SK-N-SH (cell line): ENCODE results near the gene EIF2B5. TPM values are rescaled to one million over a fixed set of nuclear protein-coding genes. Genes with fewer than 3 reads are reported as not detected.

Experiments
- CTCF ChIA-PET: fragments of 300-600, 350-600 bp; formaldehyde crosslinking; extraction: SDS; loops from one replicate; lab custom pipeline; 2021; lab: Yijun Ruan, JAX
- POLR2A ChIA-PET: fragments of 350-600 bp; sonication (Branson Sonifier 250); formaldehyde crosslinking; extraction: SDS; loops from one replicate; lab custom pipeline; 2020; ENCODE audit warnings: antibody characterized with exemption, inconsistent platforms; lab: Yijun Ruan, JAX
- DNase-seq: peaks from one replicate; pipeline ENCODE4 v3.0.0; 2012
- H2AFZ ChIP-seq: fragments of 200-600 bp; sonication (generic); 2 replicates; pipeline ENCODE4 v1.8.1; 2016; ENCODE audit warnings: antibody characterized with exemption, mild to moderate bottlenecking, low read depth
- H3F3A ChIP-seq: fragments of 200-600 bp; sonication (generic); replicated peaks from 2 replicates; pipeline ENCODE3; 2016; ENCODE audit warnings: antibody characterized with exemption, mild to moderate bottlenecking; ENCODE audit not compliant: insufficient read depth
- H3K27ac ChIP-seq, 2 experiments: fragments of 200-500 bp in 1 of 2; fragments of 200-600 bp in 1 of 2; sonication (Bioruptor generic) in 1 of 2; sonication (generic), shearing (Covaris generic) in 1 of 2; 2 replicates each; pipeline versions ENCODE4 v1.5.1 to v1.6.1; 2014 to 2016; ENCODE audit warnings: low read depth in 2 of 2, inconsistent platforms in 1 of 2, low read length in 1 of 2, mild to moderate bottlenecking in 1 of 2, mixed read lengths in 1 of 2
- H3K27me3 ChIP-seq: fragments of 200-600 bp; sonication (generic), shearing (Covaris generic); 2 replicates; pipeline ENCODE4 v1.6.1; 2016; ENCODE audit warnings: mixed run types; ENCODE audit not compliant: insufficient read depth
- H3K36me3 ChIP-seq, 2 experiments: fragments of 200-500 bp in 1 of 2; fragments of 200-600 bp in 1 of 2; sonication (Bioruptor generic) in 1 of 2; sonication (generic) in 1 of 2; replicated peaks in 1 of 2; 2 replicates each; pipeline versions ENCODE3 to v1.5.1; 2014 to 2016; ENCODE audit warnings: low read length in 1 of 2, mild to moderate bottlenecking in 1 of 2; ENCODE audit not compliant: insufficient read depth in 2 of 2, control insufficient read depth in 1 of 2
- H3K4me1 ChIP-seq, 2 experiments: fragments of 200-500 bp in 1 of 2; fragments of 200-600 bp in 1 of 2; sonication (Bioruptor generic) in 1 of 2; sonication (generic), shearing (Covaris generic) in 1 of 2; 2 replicates each; pipeline versions ENCODE4 v1.5.1 to v1.6.1; 2014 to 2016; ENCODE audit warnings: low read depth in 1 of 2, low read length in 1 of 2, mixed run types in 1 of 2; ENCODE audit not compliant: insufficient read depth in 2 of 2, control insufficient read depth in 1 of 2
- H3K4me2 ChIP-seq: fragments of 200-600 bp; sonication (generic), shearing (Covaris generic); 2 replicates; pipeline ENCODE4 v1.6.1; 2017; ENCODE audit warnings: mixed run types
- H3K4me3 ChIP-seq, 2 experiments: fragments of 200-500 bp in 1 of 2; fragments of 200-600 bp in 1 of 2; sonication (Bioruptor generic) in 1 of 2; sonication (generic), shearing (Covaris generic) in 1 of 2; 2 replicates each; pipeline versions ENCODE4 v1.5.1 to v1.8.1; 2014 to 2016; ENCODE audit warnings: low read depth in 2 of 2, inconsistent platforms in 1 of 2, low read length in 1 of 2, mild to moderate bottlenecking in 1 of 2, mixed read lengths in 1 of 2, moderate library complexity in 1 of 2
- H3K79me2 ChIP-seq: fragments of 200-600 bp; sonication (generic); 2 replicates; pipeline ENCODE4 v1.8.1; 2017; ENCODE audit warnings: mild to moderate bottlenecking; ENCODE audit not compliant: insufficient read depth
- H3K9ac ChIP-seq: fragments of 200-600 bp; sonication (generic); 2 replicates; pipeline ENCODE4 v1.6.1; 2017; ENCODE audit warnings: mixed run types
- H3K9me2 ChIP-seq: fragments of 200-600 bp; sonication (generic); 2 replicates; pipeline ENCODE4 v1.6.1; 2017; ENCODE audit warnings: mixed run types
- H3K9me3 ChIP-seq: fragments of 200-600 bp; sonication (generic); 2 replicates; pipeline ENCODE4 v1.6.1; 2017; ENCODE audit warnings: mixed run types, mild to moderate bottlenecking, moderate library complexity
- H4K20me1 ChIP-seq: fragments of 200-600 bp; sonication (generic); 2 replicates; pipeline ENCODE4 v1.6.1; 2017; ENCODE audit warnings: mild to moderate bottlenecking, mixed run types; ENCODE audit not compliant: insufficient read depth
- CHD2 ChIP-seq: fragments of 150-350 bp; IDR thresholded peaks from 2 replicates; pipeline ENCODE4 v1.6.1; 2018; ENCODE audit warnings: low read length; ENCODE audit not compliant: partially characterized antibody
- ELF1 ChIP-seq: IDR thresholded peaks from 2 replicates; pipeline ENCODE4 v1.4.0; 2012
- EZH2phosphoT487 ChIP-seq: fragments of 200-600 bp; sonication (generic); IDR thresholded peaks from 2 replicates; pipeline ENCODE4 v1.6.1; 2017; ENCODE audit warnings: low read depth, mixed run types, mild to moderate bottlenecking, antibody characterized with exemption, moderate library complexity, borderline replicate concordance
- FOXJ3 ChIP-seq: sonication (generic); formaldehyde crosslinking; IDR thresholded peaks from 2 replicates; pipeline ENCODE4 v1.5.1; 2020; ENCODE audit warnings: mild to moderate bottlenecking, missing genetic modification reagents
- FOXM1 ChIP-seq: IDR thresholded peaks from 2 replicates; pipeline ENCODE4 v1.4.0; 2012; ENCODE audit warnings: low read depth, mild to moderate bottlenecking
- GABPA ChIP-seq: IDR thresholded peaks from 2 replicates; pipeline ENCODE4 v1.4.0; 2012; ENCODE audit warnings: low read depth, mild to moderate bottlenecking
- JUND ChIP-seq: IDR thresholded peaks from 2 replicates; pipeline ENCODE4 v1.4.0; 2012
- MXI1 ChIP-seq: IDR thresholded peaks from 2 replicates; pipeline ENCODE4 v1.6.1; 2012; ENCODE audit warnings: mild to moderate bottlenecking, low read depth, low read length, improper control_type of control experiment
- NFIC ChIP-seq: IDR thresholded peaks from 2 replicates; pipeline ENCODE4 v1.4.0; 2012; ENCODE audit warnings: borderline replicate concordance
- NRF1 ChIP-seq: IDR thresholded peaks from 2 replicates; pipeline ENCODE4 v1.6.1; 2012; ENCODE audit warnings: low read depth, mild to moderate bottlenecking, low read length
- POLR2AphosphoS5 ChIP-seq: IDR thresholded peaks from 2 replicates; pipeline ENCODE4 v1.6.1; 2012; ENCODE audit warnings: low read depth, low read length
- RAD21 ChIP-seq: IDR thresholded peaks from 2 replicates; pipeline ENCODE4 v1.6.1; 2012; ENCODE audit warnings: mild to moderate bottlenecking, low read length
- RCOR1 ChIP-seq: fragments of 150-350 bp; IDR thresholded peaks from 2 replicates; pipeline ENCODE4 v1.6.1; 2017; ENCODE audit warnings: antibody characterized with exemption, low read length
- REST ChIP-seq: IDR thresholded peaks from 2 replicates; pipeline ENCODE4 v1.6.1; 2012; ENCODE audit warnings: mild to moderate bottlenecking, low read depth, low read length, moderate library complexity
- RFX5 ChIP-seq: IDR thresholded peaks from 2 replicates; pipeline ENCODE4 v1.6.1; 2012; ENCODE audit warnings: mild to moderate bottlenecking, improper control_type of control experiment, low read length
- RXRA ChIP-seq: IDR thresholded peaks from 2 replicates; pipeline ENCODE4 v1.4.0; 2012; ENCODE audit warnings: low read depth, mild to moderate bottlenecking, borderline replicate concordance
- SMC3 ChIP-seq: IDR thresholded peaks from 2 replicates; pipeline ENCODE4 v1.6.1; 2012; ENCODE audit warnings: low read depth, low read length, improper control_type of control experiment
- TCF12 ChIP-seq: IDR thresholded peaks from 2 replicates; pipeline ENCODE4 v1.4.0; 2012
- USF1 ChIP-seq: IDR thresholded peaks from 2 replicates; pipeline ENCODE4 v1.4.0; 2012; ENCODE audit warnings: low read depth, borderline replicate concordance
- YY1 ChIP-seq: IDR thresholded peaks from 2 replicates; pipeline ENCODE4 v1.4.0; 2012; ENCODE audit warnings: low read depth, mild to moderate bottlenecking
- ZBTB33 ChIP-seq: IDR thresholded peaks from 2 replicates; pipeline ENCODE4 v1.4.0; 2012; ENCODE audit warnings: low read depth, borderline replicate concordance
- WGBS: methylation state at CpG from one replicate; pipeline ENCODE4 v1.1.6; 2017; ENCODE audit warnings: low lambda C conversion rate; 5-methylcytosine and 5-hydroxymethylcytosine counted together
- polyA plus RNA-seq, 3 experiments: library from polyadenylated mRNA; depleted of rRNA; stranded (reverse); fragments of >200 nt; gene quantifications; 2 replicates each; pipeline ENCODE4 v1.2.3, GENCODE V29; 2012
- TF ChIP-seq, protein P1 (sequence below): fragments of 200-600 bp; sonication (generic); IDR thresholded peaks from 2 replicates; pipeline ENCODE4 v1.6.1; 2017; ENCODE audit warnings: antibody characterized with exemption, mild to moderate bottlenecking, moderate library complexity
- TF ChIP-seq, protein P2 (sequence below): fragments of 150-350 bp; IDR thresholded peaks from 2 replicates; pipeline ENCODE4 v1.6.1; 2016; ENCODE audit warnings: mild to moderate bottlenecking, low read depth, low read length
- TF ChIP-seq, protein P3 (sequence below): IDR thresholded peaks from 2 replicates; pipeline ENCODE4 v1.4.0; 2012; ENCODE audit warnings: low read depth

EIF2B5 gene
- polyA plus RNA-seq (2012; rRNA removed) = 46.8 and 61.5 TPM in 2 replicates
- 36.1 and 42.9 TPM in 2 replicates for polyA plus RNA-seq (2012; cell fraction: cytosol; rRNA removed)
- 113 and 133 TPM in 2 replicates for polyA plus RNA-seq (2012; cell fraction: nucleus; rRNA removed)

GRCh38 chr3:184135149-184135910 lies at the start of gene EIF2B5:
EIF2B5 (plus strand) TSS chr3:184135358; CDS start chr3:184135386, 28 bp downstream.
- H3F3A ChIP-seq = peaks cover 10% of the 10 kb centered on the region
- no peaks in the 10 kb centered on the region for H3K9me3 ChIP-seq
- H3K4me2 ChIP-seq = peak within 1 kb of the TSS; percentile 90
- no peaks in the 10 kb centered on the region for H4K20me1 ChIP-seq
- peaks cover 9 to 14% of the 10 kb centered on the region in 2 experiments for H3K36me3 ChIP-seq
- peak within 1 kb of the TSS; percentile 70 to 86 for H3K27ac ChIP-seq
- H3K4me3 ChIP-seq = peak within 1 kb of the TSS; percentile 82 to 96
- ChIA-PET CTCF (interaction anchor here (0.7 to 4.0 kb wide), 13 partner anchors 10 to 552 kb away, joined by 3 to 31 read pairs (median 5); partner anchors contain the start of genes ABCC5, EEF1AKMT4 and PARL), POLR2A (interaction anchor here (1.3 to 1.5 kb wide), 2 partner anchors 9 to 21 kb away, joined by 4 to 9 read pairs; partner anchors contain the start of gene DVL3)
- H3K9ac ChIP-seq = peak within 1 kb of the TSS; percentile 92
- no peaks in the 10 kb centered on the region for H3K27me3 ChIP-seq
- no peaks in the 10 kb centered on the region for H3K9me2 ChIP-seq
- H3K79me2 ChIP-seq = peaks cover 62% of the 10 kb centered on the region
- under 1% methylated on average over 33 of the region's 56 CpGs for WGBS
- DNase-seq = peak; percentile 93
- peak within 1 kb of the TSS; percentile 75 for H2AFZ ChIP-seq
- H3K4me1 ChIP-seq = peaks cover 0 to 8% of the 10 kb centered on the region in 2 experiments; a peak in 3 of 4 replicates
- peak; percentile 99 for TF ChIP-seq ELF1
- TF ChIP-seq POLR2AphosphoS5 = peak; percentile 88
- TF ChIP-seq REST = peak; percentile 75
- no peak for TF ChIP-seq EZH2phosphoT487
- TF ChIP-seq SMC3 = peak; percentile 17; the same call in 1 of the 2 replicates
- TF ChIP-seq JUND = no peak
- TF ChIP-seq, protein P1, sequence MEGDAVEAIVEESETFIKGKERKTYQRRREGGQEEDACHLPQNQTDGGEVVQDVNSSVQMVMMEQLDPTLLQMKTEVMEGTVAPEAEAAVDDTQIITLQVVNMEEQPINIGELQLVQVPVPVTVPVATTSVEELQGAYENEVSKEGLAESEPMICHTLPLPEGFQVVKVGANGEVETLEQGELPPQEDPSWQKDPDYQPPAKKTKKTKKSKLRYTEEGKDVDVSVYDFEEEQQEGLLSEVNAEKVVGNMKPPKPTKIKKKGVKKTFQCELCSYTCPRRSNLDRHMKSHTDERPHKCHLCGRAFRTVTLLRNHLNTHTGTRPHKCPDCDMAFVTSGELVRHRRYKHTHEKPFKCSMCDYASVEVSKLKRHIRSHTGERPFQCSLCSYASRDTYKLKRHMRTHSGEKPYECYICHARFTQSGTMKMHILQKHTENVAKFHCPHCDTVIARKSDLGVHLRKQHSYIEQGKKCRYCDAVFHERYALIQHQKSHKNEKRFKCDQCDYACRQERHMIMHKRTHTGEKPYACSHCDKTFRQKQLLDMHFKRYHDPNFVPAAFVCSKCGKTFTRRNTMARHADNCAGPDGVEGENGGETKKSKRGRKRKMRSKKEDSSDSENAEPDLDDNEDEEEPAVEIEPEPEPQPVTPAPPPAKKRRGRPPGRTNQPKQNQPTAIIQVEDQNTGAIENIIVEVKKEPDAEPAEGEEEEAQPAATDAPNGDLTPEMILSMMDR = peak; percentile 56
- TF ChIP-seq GABPA = peak; percentile 82
- TF ChIP-seq RXRA = no peak
- no peak for TF ChIP-seq RCOR1
- TF ChIP-seq TCF12 = no peak
- no peak for TF ChIP-seq FOXM1
- TF ChIP-seq ZBTB33 = peak; percentile 82; the same call in 1 of the 2 replicates
- peak; percentile 82 for TF ChIP-seq CHD2
- peak; percentile 92 for TF ChIP-seq MXI1
- TF ChIP-seq RFX5 = no peak
- TF ChIP-seq FOXJ3 (CRISPR knock-in tag) = no peak
- TF ChIP-seq USF1 = no peak
- peak; percentile 97 for TF ChIP-seq YY1
- no peak for TF ChIP-seq NFIC
- TF ChIP-seq, protein P2, sequence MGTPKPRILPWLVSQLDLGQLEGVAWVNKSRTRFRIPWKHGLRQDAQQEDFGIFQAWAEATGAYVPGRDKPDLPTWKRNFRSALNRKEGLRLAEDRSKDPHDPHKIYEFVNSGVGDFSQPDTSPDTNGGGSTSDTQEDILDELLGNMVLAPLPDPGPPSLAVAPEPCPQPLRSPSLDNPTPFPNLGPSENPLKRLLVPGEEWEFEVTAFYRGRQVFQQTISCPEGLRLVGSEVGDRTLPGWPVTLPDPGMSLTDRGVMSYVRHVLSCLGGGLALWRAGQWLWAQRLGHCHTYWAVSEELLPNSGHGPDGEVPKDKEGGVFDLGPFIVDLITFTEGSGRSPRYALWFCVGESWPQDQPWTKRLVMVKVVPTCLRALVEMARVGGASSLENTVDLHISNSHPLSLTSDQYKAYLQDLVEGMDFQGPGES = no peak
- TF ChIP-seq, protein P3, sequence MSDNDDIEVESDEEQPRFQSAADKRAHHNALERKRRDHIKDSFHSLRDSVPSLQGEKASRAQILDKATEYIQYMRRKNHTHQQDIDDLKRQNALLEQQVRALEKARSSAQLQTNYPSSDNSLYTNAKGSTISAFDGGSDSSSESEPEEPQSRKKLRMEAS = peak; percentile 89
- TF ChIP-seq RAD21 = peak; percentile 13
- TF ChIP-seq NRF1 = peak; percentile 69
